ENCODE measurements around the gene SLC35D1. TPM values are rescaled to one million over a fixed set of nuclear protein-coding genes. Genes with fewer than 3 reads are reported as not detected.

The SLC35D1 gene
- 5.6 TPM for polyA plus RNA-seq (2012; ENCODE audit: missing spikeins)

GRCh38 chr1:67053785-67054772 is at the start of gene SLC35D1:
Gene SLC35D1 (minus strand): TSS chr1:67054148. CDS start chr1:67054013, 135 bp downstream.
- DNase-seq (ENCODE audit: insufficient read length) (peak; percentile 70), FAIRE-seq (peak; percentile 92)
- TF ChIP-seq POLR2AphosphoS5 (IDR thresholded peaks at IDR 0.05; ENCODE audit: low read depth, low read length) (0 out of 2 replicates have a peak, but pooled peaks have one; percentile 37), POLR2A (IDR thresholded peaks at IDR 0.05; ENCODE audit: low read depth, low read length) (peak; percentile 78; the same call in 1 of the 2 replicates), TAF1 (IDR thresholded peaks at IDR 0.05; ENCODE audit: borderline replicate concordance, low read depth, low read length) (0 out of 2 replicates have a peak, but pooled peaks have one; percentile 16)

GRCh38 chr1:67103548-67103947 is 49.6 kb upstream of the SLC35D1 start:
- TF ChIP-seq POLR2A (IDR thresholded peaks at IDR 0.05; ENCODE audit: low read depth, low read length) (no peak), POLR2AphosphoS5 (IDR thresholded peaks at IDR 0.05; ENCODE audit: low read depth, low read length) (no peak), TAF1 (IDR thresholded peaks at IDR 0.05; ENCODE audit: borderline replicate concordance, low read depth, low read length) (no peak)
- FAIRE-seq (no peak), DNase-seq (ENCODE audit: insufficient read length) (no peak)

GRCh38 chr1:67100833-67101232 is 46.9 kb upstream of the SLC35D1 start:
- no peak for DNase-seq (ENCODE audit: insufficient read length)
- no peak for FAIRE-seq
- TF ChIP-seq POLR2A (IDR thresholded peaks at IDR 0.05; ENCODE audit: low read depth, low read length), result no peak
- TF ChIP-seq POLR2AphosphoS5 (IDR thresholded peaks at IDR 0.05; ENCODE audit: low read depth, low read length), result no peak
- no peak for TF ChIP-seq TAF1 (IDR thresholded peaks at IDR 0.05; ENCODE audit: borderline replicate concordance, low read depth, low read length)

- no peak for TF ChIP-seq TAF1 (IDR thresholded peaks at IDR 0.05; ENCODE audit: borderline replicate concordance, low read depth, low read length)
- no peak for TF ChIP-seq POLR2A (IDR thresholded peaks at IDR 0.05; ENCODE audit: low read depth, low read length)
- TF ChIP-seq POLR2AphosphoS5 (IDR thresholded peaks at IDR 0.05; ENCODE audit: low read depth, low read length), result no peak
- no peak for FAIRE-seq
- DNase-seq (ENCODE audit: insufficient read length), result no peak
These were observed 43.4 kb upstream of the SLC35D1 start for GRCh38 chr1:67097305-67097704.

DNA sequence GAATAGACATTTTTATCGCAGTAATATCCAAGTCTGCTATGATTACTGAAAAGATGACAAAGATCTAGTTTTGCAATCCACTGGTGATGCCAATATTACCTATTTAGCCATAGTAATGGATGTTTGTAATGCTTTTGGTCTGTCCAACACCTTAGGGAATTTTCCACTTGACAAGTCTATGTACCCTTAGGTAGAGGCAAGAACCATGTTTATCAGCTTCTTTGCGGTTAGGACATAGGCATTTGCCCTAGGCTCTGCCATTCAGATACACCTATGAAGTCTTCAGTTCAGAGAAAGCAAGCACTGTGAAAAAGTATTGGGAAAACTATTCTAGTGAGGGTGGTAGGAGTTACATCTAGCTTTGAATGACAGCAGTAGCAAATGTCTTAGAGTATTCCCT is 40.2 kb upstream of the SLC35D1 start:
- no peak for FAIRE-seq
- no peak for DNase-seq (ENCODE audit: insufficient read length)
- TF ChIP-seq POLR2A (IDR thresholded peaks at IDR 0.05; ENCODE audit: low read depth, low read length) (no peak), POLR2AphosphoS5 (IDR thresholded peaks at IDR 0.05; ENCODE audit: low read depth, low read length) (no peak)

DNA sequence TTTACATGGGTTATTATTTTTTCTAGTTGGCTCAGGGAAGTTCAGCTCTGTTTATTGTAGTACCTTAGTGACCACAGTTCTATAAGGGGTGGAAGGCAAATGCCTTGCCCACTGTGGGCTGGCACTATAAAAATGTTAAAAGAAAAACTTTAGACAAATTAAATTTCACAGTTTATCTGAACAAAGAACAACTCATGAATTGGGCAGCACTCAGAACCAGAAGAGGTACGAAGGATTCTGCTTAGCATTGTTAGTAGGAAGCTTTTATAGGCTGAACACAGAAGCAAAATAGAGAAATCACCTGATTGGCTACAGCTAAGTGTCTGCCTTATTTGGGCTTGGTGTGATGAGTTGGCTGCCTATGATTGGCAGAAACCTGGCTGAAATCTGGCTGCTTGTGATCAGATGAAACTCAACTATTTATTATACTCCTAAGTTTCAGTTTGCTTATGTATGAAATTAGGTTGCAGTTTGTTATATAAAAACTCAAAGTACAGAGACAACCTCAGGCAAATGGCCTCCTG is 35.8 kb upstream of the SLC35D1 start:
- no peak for FAIRE-seq

GRCh38 chr1:67088440-67088839 is 34.5 kb upstream of the SLC35D1 start:
- no peak for DNase-seq (ENCODE audit: insufficient read length)
- no peak for FAIRE-seq
- TF ChIP-seq POLR2AphosphoS5 (IDR thresholded peaks at IDR 0.05; ENCODE audit: low read depth, low read length) (no peak), TAF1 (IDR thresholded peaks at IDR 0.05; ENCODE audit: borderline replicate concordance, low read depth, low read length) (no peak), POLR2A (IDR thresholded peaks at IDR 0.05; ENCODE audit: low read depth, low read length) (no peak)

More for the DNA sequence above, 35.8 kb upstream of the SLC35D1 start:
- TF ChIP-seq POLR2A (IDR thresholded peaks at IDR 0.05; ENCODE audit: low read depth, low read length), result no peak
- no peak for TF ChIP-seq TAF1 (IDR thresholded peaks at IDR 0.05; ENCODE audit: borderline replicate concordance, low read depth, low read length)
- TF ChIP-seq POLR2AphosphoS5 (IDR thresholded peaks at IDR 0.05; ENCODE audit: low read depth, low read length), result no peak
- no peak for DNase-seq (ENCODE audit: insufficient read length)

DNA sequence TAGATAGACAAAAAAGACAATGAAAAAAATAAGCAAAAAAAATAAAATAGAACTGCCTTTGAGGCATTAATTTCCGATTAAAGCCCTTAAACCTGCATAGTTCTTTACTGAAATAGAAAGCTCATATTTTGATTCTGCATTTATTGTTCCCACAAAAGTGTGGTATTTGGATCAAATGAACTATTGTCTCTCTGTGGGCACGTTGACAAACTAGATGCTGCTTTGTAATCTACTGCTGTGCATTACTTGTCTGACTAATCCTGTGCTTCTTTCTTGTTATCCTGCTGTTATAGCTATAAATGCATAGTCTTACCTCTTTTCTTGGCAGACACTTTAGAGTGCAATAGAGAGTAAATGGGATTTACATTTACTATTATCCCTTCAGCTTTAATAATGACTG is 31.4 kb upstream of the SLC35D1 start:
- FAIRE-seq, result no peak
- TF ChIP-seq POLR2A (IDR thresholded peaks at IDR 0.05; ENCODE audit: low read depth, low read length), result no peak
- TF ChIP-seq POLR2AphosphoS5 (IDR thresholded peaks at IDR 0.05; ENCODE audit: low read depth, low read length), result no peak
- no peak for TF ChIP-seq TAF1 (IDR thresholded peaks at IDR 0.05; ENCODE audit: borderline replicate concordance, low read depth, low read length)
- DNase-seq (ENCODE audit: insufficient read length), result no peak

GRCh38 chr1:67084765-67085318 is 30.9 kb upstream of the SLC35D1 start:
- FAIRE-seq (no peak), DNase-seq (ENCODE audit: insufficient read length) (no peak)

GRCh38 chr1:67078291-67078690 is 24.3 kb upstream of the SLC35D1 start:
- TF ChIP-seq POLR2AphosphoS5 (IDR thresholded peaks at IDR 0.05; ENCODE audit: low read depth, low read length), result no peak
- no peak for TF ChIP-seq TAF1 (IDR thresholded peaks at IDR 0.05; ENCODE audit: borderline replicate concordance, low read depth, low read length)
- TF ChIP-seq POLR2A (IDR thresholded peaks at IDR 0.05; ENCODE audit: low read depth, low read length), result no peak
- DNase-seq (ENCODE audit: insufficient read length), result no peak
- FAIRE-seq, result no peak

More at GRCh38 chr1:67084765-67085318, 30.9 kb upstream of the SLC35D1 start:
- TF ChIP-seq POLR2A (IDR thresholded peaks at IDR 0.05; ENCODE audit: low read depth, low read length), result no peak
- TF ChIP-seq TAF1 (IDR thresholded peaks at IDR 0.05; ENCODE audit: borderline replicate concordance, low read depth, low read length), result no peak

DNA sequence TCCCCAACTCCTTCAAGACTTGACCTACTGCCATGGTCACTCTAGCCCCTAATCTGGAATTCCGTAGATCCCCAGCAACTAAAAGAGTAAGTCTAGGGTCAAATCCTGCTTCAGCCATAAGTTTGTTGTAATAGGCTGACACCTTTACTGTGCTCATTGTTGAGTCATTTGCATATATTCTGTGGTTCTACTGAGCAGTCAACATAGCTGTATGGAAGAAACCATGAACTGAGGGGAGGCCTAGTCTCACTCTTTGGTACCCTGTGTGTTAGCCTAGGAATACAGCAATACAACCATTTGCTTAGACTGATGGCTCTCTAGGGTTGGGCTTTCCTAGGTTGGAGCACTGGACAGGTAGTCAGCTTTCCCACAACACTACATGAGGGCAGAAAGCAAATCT is 23.6 kb upstream of the SLC35D1 start:
- DNase-seq (ENCODE audit: insufficient read length), result no peak
- no peak for TF ChIP-seq TAF1 (IDR thresholded peaks at IDR 0.05; ENCODE audit: borderline replicate concordance, low read depth, low read length)
- TF ChIP-seq POLR2A (IDR thresholded peaks at IDR 0.05; ENCODE audit: low read depth, low read length), result no peak
- no peak for TF ChIP-seq POLR2AphosphoS5 (IDR thresholded peaks at IDR 0.05; ENCODE audit: low read depth, low read length)
- FAIRE-seq, result no peak

All from GM12892 (cell line).